SJCRH30 (cell line): ENCODE data around the gene TSC1. TPM values are rescaled to one million over a fixed set of nuclear protein-coding genes. Genes with fewer than 3 reads are reported as not detected.
"Not testable (repeated sequence)": the region's sequence is repeated elsewhere in the genome, so short reads cannot be mapped to it uniquely, and the experiment has no call there.

ENCODE experiments used
- DNase-seq, 2 experiments: peaks; one replicate each; pipeline ENCODE4 v3.0.0-alpha.2; 2015 to 2020
- H3K27ac ChIP-seq: fragments of 250-450 bp; sonication (Bioruptor Pico); 2 replicates; pipeline ENCODE4 v1.5.1; 2020; ENCODE audit warnings: mild to moderate bottlenecking, moderate library complexity
- H3K27me3 ChIP-seq: fragments of 250-450 bp; sonication (Bioruptor Pico); 2 replicates; pipeline ENCODE4 v1.5.1; 2020; ENCODE audit warnings: mild to moderate bottlenecking, moderate library complexity
- H3K36me3 ChIP-seq: fragments of 250-450 bp; sonication (Bioruptor Pico); 2 replicates; pipeline ENCODE4 v1.5.1; 2020; ENCODE audit warnings: mild to moderate bottlenecking, moderate library complexity
- H3K4me1 ChIP-seq: fragments of 250-450 bp; sonication (Bioruptor Pico); 2 replicates; pipeline ENCODE4 v1.5.1; 2020; ENCODE audit warnings: mild to moderate bottlenecking, moderate library complexity
- H3K4me3 ChIP-seq: fragments of 250-450 bp; sonication (Bioruptor Pico); 2 replicates; pipeline ENCODE4 v1.5.1; 2020; ENCODE audit warnings: mild to moderate bottlenecking, moderate library complexity
- H3K9me3 ChIP-seq: fragments of 250-450 bp; sonication (Bioruptor Pico); replicated peaks from 2 replicates; pipeline ENCODE4 v1.5.1; 2020; ENCODE audit warnings: mild to moderate bottlenecking, moderate library complexity
- total RNA-seq: library from RNA; depleted of rRNA; stranded (reverse); fragments of >200 nt; shearing (Covaris generic); gene quantifications from 2 replicates; pipeline ENCODE4 v1.2.3, GENCODE V29; 2014; rRNA removed

TSC1 gene
- 40.5 and 44.5 TPM in 2 replicates for total RNA-seq

- Histone ChIP-seq H3K27ac (peak within 1 kb of the TSS; percentile 100), H3K4me3 (peak within 1 kb of the TSS; percentile 95), H3K36me3 (no peaks in the 10 kb centered on the region), H3K4me1 (peaks cover 27% of the 10 kb centered on the region), H3K27me3 (no peaks in the 10 kb centered on the region), H3K9me3 (no peaks in the 10 kb centered on the region)
- peak; percentile 97 to 99 for DNase-seq
These were observed at the start of gene TSC1 for GRCh38 chr9:132944294-132945185. Gene TSC1 (minus strand): TSS chr9:132944616. CDS start chr9:132928872, 15,744 bp downstream.

DNA sequence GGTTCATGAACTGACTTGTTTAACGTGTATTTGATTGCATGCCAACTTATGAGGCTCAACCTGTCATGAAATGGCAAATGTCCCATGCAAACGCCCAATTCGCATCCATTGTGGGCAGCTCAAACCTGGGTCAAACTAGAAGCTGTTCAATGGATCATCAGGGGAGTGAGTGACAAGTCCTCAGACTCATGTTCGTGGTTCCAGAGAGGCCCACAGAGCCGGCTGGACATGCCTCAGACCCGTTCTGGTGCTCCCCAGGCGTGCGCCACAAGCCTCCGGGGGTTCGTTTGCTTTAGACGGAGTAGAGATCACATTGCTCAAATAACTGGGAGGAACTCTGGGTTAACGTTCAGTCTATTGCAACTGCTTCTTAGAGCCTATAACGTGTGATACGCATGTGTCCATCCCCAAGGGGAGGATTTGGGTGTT lies 49.1 kb upstream of the TSC1 start:
- Histone ChIP-seq H3K36me3 (no peaks in the 10 kb centered on the region), H3K27me3 (peaks cover 50% of the 10 kb centered on the region), H3K4me1 (peaks cover 11% of the 10 kb centered on the region), H3K27ac (no peak overlapping the region), H3K4me3 (no peak overlapping the region), H3K9me3 (no peaks in the 10 kb centered on the region)
- no peak for DNase-seq

DNA sequence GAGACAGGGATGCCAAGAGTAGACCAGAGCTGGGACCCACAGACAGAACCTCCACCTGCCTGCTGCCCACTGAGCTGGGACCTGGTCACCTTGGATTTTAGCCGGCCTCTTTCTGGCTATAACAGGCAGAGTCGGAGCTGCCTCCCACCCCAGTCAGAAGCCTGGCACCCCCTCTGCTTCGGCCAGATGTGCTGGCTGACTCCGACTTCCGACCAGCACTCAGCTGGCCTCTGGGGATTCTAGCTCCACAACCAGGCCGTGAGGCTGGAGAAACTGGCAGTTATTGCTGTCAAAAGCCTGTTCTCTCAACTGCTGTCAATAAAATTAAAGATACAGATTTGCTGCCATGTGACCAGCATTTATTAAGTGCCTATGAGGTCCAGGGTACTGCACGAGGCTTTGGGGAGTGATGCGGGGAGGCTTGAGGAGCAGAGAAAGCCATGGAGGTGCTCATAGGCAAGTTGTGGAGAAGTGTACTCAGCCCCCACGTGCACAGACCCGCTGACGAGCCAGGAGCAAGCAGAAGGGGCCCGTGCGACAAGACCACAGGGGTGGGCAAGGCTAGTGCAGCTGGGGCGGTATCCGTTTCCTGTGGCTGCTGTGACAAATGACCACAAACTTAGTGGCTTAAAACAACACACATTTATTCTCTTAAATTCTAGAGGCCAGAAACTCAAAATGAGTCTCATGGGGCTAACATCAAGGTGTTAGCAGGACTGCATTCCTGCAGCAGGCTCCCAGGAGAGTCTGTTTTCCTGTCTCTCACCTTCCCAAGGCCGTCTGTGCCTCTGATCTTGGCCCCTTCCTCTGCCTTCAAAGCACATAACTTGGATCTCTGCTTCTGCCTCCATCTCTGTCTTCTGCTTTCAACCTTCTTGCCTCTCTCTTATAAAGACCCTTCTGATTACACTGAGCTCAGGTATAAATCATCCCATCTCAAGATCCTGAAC lies 47.2 kb upstream of the TSC1 start:
- Histone ChIP-seq H3K9me3 (no peaks in the 10 kb centered on the region), H3K27me3 (peaks cover 57% of the 10 kb centered on the region), H3K4me3 (no peak overlapping the region), H3K4me1 (peaks cover 8% of the 10 kb centered on the region; the same call in 1 of the 2 replicates), H3K27ac (no peak overlapping the region), H3K36me3 (no peaks in the 10 kb centered on the region)
- DNase-seq, result no peak

DNA sequence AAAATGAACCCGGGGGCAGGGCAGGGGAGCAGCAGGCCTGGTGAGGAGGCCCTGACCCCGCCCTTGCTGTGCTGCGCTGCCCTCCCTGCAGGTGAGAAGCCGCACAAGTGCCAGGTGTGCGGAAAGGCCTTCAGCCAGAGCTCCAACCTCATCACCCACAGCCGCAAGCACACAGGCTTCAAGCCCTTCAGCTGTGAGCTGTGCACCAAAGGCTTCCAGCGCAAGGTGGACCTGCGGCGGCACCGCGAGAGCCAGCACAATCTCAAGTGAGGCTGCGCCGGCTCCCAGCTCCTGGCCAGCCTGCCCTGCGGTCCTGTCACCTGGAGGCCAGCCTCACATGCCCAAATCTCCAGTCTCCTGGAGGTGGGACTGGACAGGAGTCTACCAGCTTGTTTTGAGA lies 46.4 kb upstream of the TSC1 start:
- Histone ChIP-seq H3K27ac (no peak overlapping the region), H3K27me3 (peaks cover 66% of the 10 kb centered on the region), H3K4me1 (peaks cover 14% of the 10 kb centered on the region; the same call in 1 of the 2 replicates), H3K4me3 (no peak overlapping the region), H3K36me3 (no peaks in the 10 kb centered on the region), H3K9me3 (no peaks in the 10 kb centered on the region)
- no peak for DNase-seq

- H3K27me3 ChIP-seq, result peaks cover 70% of the 10 kb centered on the region
- not testable (repeated sequence) for DNase-seq, H3K36me3 ChIP-seq, H3K27ac ChIP-seq, H3K9me3 ChIP-seq, H3K4me3 ChIP-seq
- peaks cover 14% of the 10 kb centered on the region; the same call in 1 of the 2 replicates for H3K4me1 ChIP-seq
These were observed 45.7 kb upstream of the TSC1 start for GRCh38 chr9:132989998-132990557.

DNA sequence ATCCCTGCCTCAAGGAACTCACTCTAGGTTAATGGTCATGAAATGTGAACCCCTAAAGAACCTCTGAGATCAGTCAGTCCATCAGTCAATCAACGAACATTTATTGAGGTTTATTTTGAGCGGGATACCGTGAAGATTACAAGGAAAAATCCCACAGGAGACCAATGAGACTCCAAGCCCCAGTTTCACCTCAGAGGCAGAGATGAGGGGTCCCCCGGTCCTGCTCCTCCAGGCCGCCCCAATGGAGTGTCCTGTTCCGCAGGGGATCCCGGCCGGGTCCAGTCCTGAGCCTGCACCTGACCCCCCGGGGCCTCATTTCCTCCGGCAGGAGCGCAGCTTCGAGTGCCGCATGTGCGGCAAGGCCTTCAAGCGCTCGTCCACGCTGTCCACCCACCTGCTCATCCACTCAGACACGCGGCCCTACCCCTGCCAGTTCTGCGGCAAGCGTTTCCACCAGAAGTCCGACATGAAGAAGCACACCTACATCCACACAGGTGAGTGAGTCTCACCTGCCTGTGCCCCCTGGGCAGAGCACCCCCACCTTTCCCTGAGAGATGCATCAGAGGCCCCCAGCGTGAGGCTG lies 45.1 kb upstream of the TSC1 start:
- no peak overlapping the region for H3K27ac ChIP-seq
- no peaks in the 10 kb centered on the region for H3K9me3 ChIP-seq
- H3K4me1 ChIP-seq, result peaks cover 13% of the 10 kb centered on the region; the same call in 1 of the 2 replicates
- H3K36me3 ChIP-seq, result no peaks in the 10 kb centered on the region
- DNase-seq, result no peak
- H3K27me3 ChIP-seq, result peaks cover 67% of the 10 kb centered on the region
- H3K4me3 ChIP-seq, result no peak overlapping the region

GRCh38 chr9:132989014-132989310 lies 44.5 kb upstream of the TSC1 start:
- no peak for DNase-seq
- Histone ChIP-seq H3K27me3 (peaks cover 67% of the 10 kb centered on the region), H3K27ac (no peak overlapping the region), H3K4me3 (no peak overlapping the region), H3K36me3 (no peaks in the 10 kb centered on the region), H3K9me3 (no peaks in the 10 kb centered on the region), H3K4me1 (peaks cover 11% of the 10 kb centered on the region; the same call in 1 of the 2 replicates)

DNA sequence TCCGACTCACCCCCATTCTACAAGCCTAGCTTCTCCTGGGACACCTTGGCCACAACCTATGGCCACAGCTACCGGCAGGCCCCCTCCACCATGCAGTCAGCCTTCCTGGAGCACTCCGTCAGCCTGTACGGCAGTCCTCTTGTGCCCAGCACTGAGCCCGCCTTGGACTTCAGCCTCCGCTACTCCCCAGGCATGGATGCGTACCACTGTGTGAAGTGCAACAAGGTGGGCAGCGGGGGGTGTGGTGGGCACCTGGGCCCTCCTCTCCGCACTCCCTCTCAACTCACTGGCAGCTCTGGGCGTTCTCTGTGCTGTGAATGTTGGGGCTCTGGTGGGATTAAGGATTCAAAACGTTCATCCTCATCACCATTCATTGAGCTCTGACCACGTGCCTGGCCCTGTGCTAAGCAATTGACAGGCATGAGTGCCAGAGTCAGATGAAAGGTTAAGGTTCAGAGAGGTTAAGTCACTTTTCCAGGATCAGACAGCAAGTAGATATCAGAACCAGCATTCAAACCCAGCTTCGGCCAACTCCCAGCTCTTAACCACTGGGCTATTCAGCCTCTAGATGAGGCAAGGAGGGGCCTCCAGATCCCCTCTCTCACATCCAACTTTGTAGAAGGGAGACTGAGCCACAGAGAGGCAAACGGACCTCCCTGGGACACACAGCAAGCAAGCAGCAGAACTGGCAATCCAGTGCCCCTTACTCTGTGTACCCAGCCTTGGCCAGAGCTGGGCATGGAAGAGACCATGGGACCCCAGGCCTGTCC lies 44.0 kb upstream of the TSC1 start:
- DNase-seq, result no peak
- Histone ChIP-seq H3K27ac (no peak overlapping the region), H3K36me3 (no peaks in the 10 kb centered on the region), H3K27me3 (peaks cover 67% of the 10 kb centered on the region), H3K9me3 (no peaks in the 10 kb centered on the region), H3K4me3 (no peak overlapping the region), H3K4me1 (peaks cover 11% of the 10 kb centered on the region; the same call in 1 of the 2 replicates)

DNA sequence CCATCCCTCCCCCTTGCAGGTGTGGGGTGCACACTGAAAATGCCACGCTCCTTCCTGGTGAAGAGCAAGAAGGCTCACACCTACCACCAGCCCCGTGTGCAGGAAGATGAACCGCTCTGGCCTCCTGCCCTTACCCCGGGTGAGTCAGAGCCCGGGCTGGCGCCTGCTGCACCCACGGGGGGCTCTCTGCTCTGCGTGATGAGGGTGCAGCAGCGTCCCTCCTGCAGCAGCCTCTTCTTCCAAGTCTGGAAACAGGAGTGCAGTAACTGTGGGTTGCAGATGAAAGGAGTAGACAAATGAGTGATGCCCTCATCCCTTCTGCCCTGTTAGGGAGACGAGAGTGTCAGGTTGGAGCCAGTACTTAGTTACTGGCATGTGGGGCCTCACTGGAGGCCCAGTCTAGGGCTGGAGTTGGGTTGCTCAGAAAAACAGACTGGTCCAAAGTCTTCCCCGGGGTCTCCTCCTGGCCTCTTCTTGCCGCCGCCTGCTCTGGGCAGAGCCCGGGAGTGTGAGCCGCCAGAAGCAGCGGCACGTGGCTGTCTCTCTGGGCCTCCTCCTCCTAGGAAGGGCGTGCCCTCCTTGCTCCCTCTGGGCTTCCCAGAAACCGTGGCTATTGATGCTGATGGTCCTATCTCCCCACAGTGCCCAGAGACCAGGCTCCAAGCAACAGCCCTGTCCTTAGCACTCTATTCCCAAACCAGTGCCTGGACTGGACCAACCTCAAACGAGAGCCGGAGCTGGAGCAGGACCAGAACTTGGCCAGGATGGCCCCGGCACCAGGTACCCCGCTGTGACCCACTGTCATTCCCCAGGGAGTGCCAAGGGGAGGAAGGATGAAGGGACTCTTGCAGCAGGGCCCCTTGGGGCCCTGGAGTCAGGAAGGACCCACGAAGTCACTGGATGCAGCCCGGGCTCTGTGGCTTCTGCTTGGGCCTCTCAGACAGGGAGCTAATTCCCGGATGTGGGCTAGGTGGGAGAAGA lies 42.5 kb upstream of the TSC1 start:
- H3K27me3 ChIP-seq, result peaks cover 70% of the 10 kb centered on the region
- H3K36me3 ChIP-seq, result no peaks in the 10 kb centered on the region
- H3K4me1 ChIP-seq, result peaks cover 11% of the 10 kb centered on the region; the same call in 1 of the 2 replicates
- H3K9me3 ChIP-seq, result no peaks in the 10 kb centered on the region
- H3K4me3 ChIP-seq, result no peak overlapping the region
- DNase-seq, result peak in 1 of 2 experiments; percentile 37
- H3K27ac ChIP-seq, result no peak overlapping the region

- no peak for DNase-seq
- Histone ChIP-seq H3K27me3 (peaks cover 67% of the 10 kb centered on the region), H3K9me3 (no peaks in the 10 kb centered on the region), H3K27ac (no peak overlapping the region), H3K4me1 (peaks cover 11% of the 10 kb centered on the region; the same call in 1 of the 2 replicates), H3K4me3 (no peak overlapping the region), H3K36me3 (no peaks in the 10 kb centered on the region)
These were observed 41.7 kb upstream of the TSC1 start for GRCh38 chr9:132986114-132986513.

- Histone ChIP-seq H3K4me3 (no peak overlapping the region), H3K4me1 (peaks cover 11% of the 10 kb centered on the region; the same call in 1 of the 2 replicates), H3K36me3 (no peaks in the 10 kb centered on the region), H3K27ac (no peak overlapping the region), H3K9me3 (no peaks in the 10 kb centered on the region), H3K27me3 (peaks cover 67% of the 10 kb centered on the region)
- no peak for DNase-seq
These were observed 41.1 kb upstream of the TSC1 start for GRCh38 chr9:132985489-132985888.

- DNase-seq, result no peak
- Histone ChIP-seq H3K27ac (no peak overlapping the region), H3K4me1 (peaks cover 11% of the 10 kb centered on the region; the same call in 1 of the 2 replicates), H3K36me3 (no peaks in the 10 kb centered on the region), H3K4me3 (no peak overlapping the region), H3K9me3 (no peaks in the 10 kb centered on the region), H3K27me3 (peaks cover 67% of the 10 kb centered on the region)
These were observed 40.6 kb upstream of the TSC1 start for GRCh38 chr9:132985071-132985350.
